Measurements from ENCODE around the gene MTMR8. TPM values are rescaled to one million over a fixed set of nuclear protein-coding genes. Genes with fewer than 3 reads are reported as not detected.

MTMR8 gene
- total RNA-seq, 1 experiment from 2014 or later = 1.1 TPM

DNA sequence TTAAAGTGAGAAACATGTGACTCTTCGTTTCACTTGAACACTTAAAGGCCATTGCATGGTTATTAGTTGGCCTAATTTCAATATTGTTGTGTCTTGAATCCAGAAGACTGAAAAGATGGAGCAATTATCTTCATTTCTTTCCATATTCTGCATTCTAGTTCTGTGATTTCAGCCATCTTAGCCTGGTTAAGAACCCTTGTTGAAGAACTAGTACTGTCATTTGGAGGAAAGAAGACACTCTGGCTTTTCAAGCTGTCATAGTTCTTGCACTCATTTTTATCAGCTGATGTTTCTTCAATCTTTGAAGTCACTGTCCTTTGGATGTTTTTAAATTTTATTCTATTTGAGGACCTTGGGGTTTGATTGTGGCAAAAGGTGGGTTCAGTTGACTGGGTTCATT is 81.6 kb downstream of the MTMR8 start:
- Histone ChIP-seq H4K20me1 (ENCODE audit: insufficient read depth) (no peaks in the 10 kb centered on the region), H3K27me3 (ENCODE audit: insufficient read depth, low read length) (no peaks in the 10 kb centered on the region), H3K27ac (ENCODE audit: low read depth, low read length) (no peak overlapping the region), H3K9me2 (ENCODE audit: insufficient read depth) (no peaks in the 10 kb centered on the region), H3K4me3 (replicated peaks in 1 of 2; ENCODE audit: low read depth in 1 of 2, low read length in 2 of 2) (no peak overlapping the region), H3K4me1 (ENCODE audit: control insufficient read depth in 1 of 2, insufficient read depth in 2 of 2, low read length in 2 of 2) (no peaks in the 10 kb centered on the region), H3K36me3 (ENCODE audit: control insufficient read depth in 1 of 2, insufficient read depth in 2 of 2, low read length in 2 of 2) (no peaks in the 10 kb centered on the region), H3K4me2 (ENCODE audit: low read length) (no peak overlapping the region), H2AFZ (ENCODE audit: low read depth, low read length, poor library complexity, severe bottlenecking) (no peak overlapping the region), H3K79me2 (ENCODE audit: insufficient read depth, low read length) (no peaks in the 10 kb centered on the region), H3K9ac (ENCODE audit: low read length) (no peak overlapping the region), H3K9me3 (ENCODE audit: control insufficient read depth in 1 of 2, insufficient read depth in 1 of 2, low read depth in 1 of 2, low read length in 2 of 2) (no peaks in the 10 kb centered on the region)
- no TSS peak for BruUV-seq (replicated peaks)
- DNase-seq (ENCODE audit: low read depth, low spot score) = no peak
- no peak for ATAC-seq
- intact Hi-C loops (cut with micrococcal nuclease) = no loop called here
- POLR2A ChIA-PET = no interaction called here
- RAD21 ChIA-PET (ENCODE audit: low non-redundant PET in 1 of 2, low total read pairs in 2 of 2, uncharacterized antibody in 2 of 2, unreplicated experiment in 2 of 2) = no interaction called here
- no peak for TF ChIP-seq EZH2 (IDR thresholded peaks at IDR 0.05)
- CTCF ChIA-PET = no interaction called here

DNA sequence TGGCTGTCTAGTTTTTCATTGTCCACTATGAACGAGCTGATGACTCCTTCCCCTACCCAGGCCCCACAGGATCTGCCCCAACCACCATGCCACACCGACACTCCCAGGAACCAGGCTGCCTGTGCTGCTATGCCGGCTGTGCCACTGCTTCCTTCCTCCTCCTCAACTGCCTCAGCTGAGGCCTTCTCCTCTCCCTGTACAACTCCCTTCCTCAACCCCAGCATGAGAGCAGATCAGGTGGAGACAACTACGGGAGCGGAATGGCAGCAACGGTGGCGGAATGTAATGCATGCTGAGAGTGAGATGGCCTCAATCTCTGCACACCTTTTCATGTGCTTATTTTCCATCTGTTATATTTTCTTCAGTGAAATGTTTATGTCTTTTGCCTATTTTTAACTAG is 88.5 kb downstream of the MTMR8 start:
- Histone ChIP-seq H3K27me3 (ENCODE audit: insufficient read depth, low read length) (no peaks in the 10 kb centered on the region), H3K9ac (ENCODE audit: low read length) (no peak overlapping the region), H3K79me2 (ENCODE audit: insufficient read depth, low read length) (no peaks in the 10 kb centered on the region), H2AFZ (ENCODE audit: low read depth, low read length, poor library complexity, severe bottlenecking) (no peak overlapping the region), H3K9me3 (ENCODE audit: control insufficient read depth in 1 of 2, insufficient read depth in 1 of 2, low read depth in 1 of 2, low read length in 2 of 2) (no peaks in the 10 kb centered on the region), H3K4me1 (ENCODE audit: control insufficient read depth in 1 of 2, insufficient read depth in 2 of 2, low read length in 2 of 2) (no peaks in the 10 kb centered on the region), H3K4me2 (ENCODE audit: low read length) (no peak overlapping the region), H3K9me2 (ENCODE audit: insufficient read depth) (no peaks in the 10 kb centered on the region), H3K27ac (ENCODE audit: low read depth, low read length) (no peak overlapping the region), H3K4me3 (replicated peaks in 1 of 2; ENCODE audit: low read depth in 1 of 2, low read length in 2 of 2) (no peak overlapping the region), H4K20me1 (ENCODE audit: insufficient read depth) (no peaks in the 10 kb centered on the region), H3K36me3 (ENCODE audit: control insufficient read depth in 1 of 2, insufficient read depth in 2 of 2, low read length in 2 of 2) (no peaks in the 10 kb centered on the region)
- ChIA-PET CTCF (no interaction called here), POLR2A (no interaction called here), RAD21 (ENCODE audit: low non-redundant PET in 1 of 2, low total read pairs in 2 of 2, uncharacterized antibody in 2 of 2, unreplicated experiment in 2 of 2) (interaction anchor here in 1 of 2 experiments (0.5 kb wide), 1 partner anchor 377 kb away, joined by 6 read pairs; no protein-coding TSS in a partner anchor)
- TF ChIP-seq SIN3A (IDR thresholded peaks at IDR 0.05; ENCODE audit: low read depth) (no peak), ZFX (IDR thresholded peaks at IDR 0.05) (no peak), SRF (IDR thresholded peaks at IDR 0.05; ENCODE audit: low read depth) (no peak), POLR2AphosphoS5 (IDR thresholded peaks at IDR 0.05; ENCODE audit: low read depth, low read length) (no peak), RAD21 (IDR thresholded peaks at IDR 0.05; ENCODE audit: low read depth) (no peak), ELF1 (IDR thresholded peaks at IDR 0.05; ENCODE audit: borderline replicate concordance, low read depth) (no peak), FOSL1 (IDR thresholded peaks at IDR 0.05; ENCODE audit: low read depth) (no peak), EZH2phosphoT487 (IDR thresholded peaks at IDR 0.05; ENCODE audit: borderline replicate concordance) (no peak), TCF7L2 (IDR thresholded peaks at IDR 0.05; ENCODE audit: borderline replicate concordance, extremely low read depth, insufficient read depth, insufficient read length) (no peak)
- TF ChIP-seq, protein P1, sequence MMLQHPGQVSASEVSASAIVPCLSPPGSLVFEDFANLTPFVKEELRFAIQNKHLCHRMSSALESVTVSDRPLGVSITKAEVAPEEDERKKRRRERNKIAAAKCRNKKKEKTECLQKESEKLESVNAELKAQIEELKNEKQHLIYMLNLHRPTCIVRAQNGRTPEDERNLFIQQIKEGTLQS (IDR thresholded peaks at IDR 0.05) = no peak
- TF ChIP-seq, protein P2, sequence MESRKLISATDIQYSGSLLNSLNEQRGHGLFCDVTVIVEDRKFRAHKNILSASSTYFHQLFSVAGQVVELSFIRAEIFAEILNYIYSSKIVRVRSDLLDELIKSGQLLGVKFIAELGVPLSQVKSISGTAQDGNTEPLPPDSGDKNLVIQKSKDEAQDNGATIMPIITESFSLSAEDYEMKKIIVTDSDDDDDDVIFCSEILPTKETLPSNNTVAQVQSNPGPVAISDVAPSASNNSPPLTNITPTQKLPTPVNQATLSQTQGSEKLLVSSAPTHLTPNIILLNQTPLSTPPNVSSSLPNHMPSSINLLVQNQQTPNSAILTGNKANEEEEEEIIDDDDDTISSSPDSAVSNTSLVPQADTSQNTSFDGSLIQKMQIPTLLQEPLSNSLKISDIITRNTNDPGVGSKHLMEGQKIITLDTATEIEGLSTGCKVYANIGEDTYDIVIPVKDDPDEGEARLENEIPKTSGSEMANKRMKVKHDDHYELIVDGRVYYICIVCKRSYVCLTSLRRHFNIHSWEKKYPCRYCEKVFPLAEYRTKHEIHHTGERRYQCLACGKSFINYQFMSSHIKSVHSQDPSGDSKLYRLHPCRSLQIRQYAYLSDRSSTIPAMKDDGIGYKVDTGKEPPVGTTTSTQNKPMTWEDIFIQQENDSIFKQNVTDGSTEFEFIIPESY (IDR thresholded peaks at IDR 0.05; ENCODE audit: extremely low read depth, insufficient replicate concordance, low read length) = no peak
- TF ChIP-seq, protein P3, sequence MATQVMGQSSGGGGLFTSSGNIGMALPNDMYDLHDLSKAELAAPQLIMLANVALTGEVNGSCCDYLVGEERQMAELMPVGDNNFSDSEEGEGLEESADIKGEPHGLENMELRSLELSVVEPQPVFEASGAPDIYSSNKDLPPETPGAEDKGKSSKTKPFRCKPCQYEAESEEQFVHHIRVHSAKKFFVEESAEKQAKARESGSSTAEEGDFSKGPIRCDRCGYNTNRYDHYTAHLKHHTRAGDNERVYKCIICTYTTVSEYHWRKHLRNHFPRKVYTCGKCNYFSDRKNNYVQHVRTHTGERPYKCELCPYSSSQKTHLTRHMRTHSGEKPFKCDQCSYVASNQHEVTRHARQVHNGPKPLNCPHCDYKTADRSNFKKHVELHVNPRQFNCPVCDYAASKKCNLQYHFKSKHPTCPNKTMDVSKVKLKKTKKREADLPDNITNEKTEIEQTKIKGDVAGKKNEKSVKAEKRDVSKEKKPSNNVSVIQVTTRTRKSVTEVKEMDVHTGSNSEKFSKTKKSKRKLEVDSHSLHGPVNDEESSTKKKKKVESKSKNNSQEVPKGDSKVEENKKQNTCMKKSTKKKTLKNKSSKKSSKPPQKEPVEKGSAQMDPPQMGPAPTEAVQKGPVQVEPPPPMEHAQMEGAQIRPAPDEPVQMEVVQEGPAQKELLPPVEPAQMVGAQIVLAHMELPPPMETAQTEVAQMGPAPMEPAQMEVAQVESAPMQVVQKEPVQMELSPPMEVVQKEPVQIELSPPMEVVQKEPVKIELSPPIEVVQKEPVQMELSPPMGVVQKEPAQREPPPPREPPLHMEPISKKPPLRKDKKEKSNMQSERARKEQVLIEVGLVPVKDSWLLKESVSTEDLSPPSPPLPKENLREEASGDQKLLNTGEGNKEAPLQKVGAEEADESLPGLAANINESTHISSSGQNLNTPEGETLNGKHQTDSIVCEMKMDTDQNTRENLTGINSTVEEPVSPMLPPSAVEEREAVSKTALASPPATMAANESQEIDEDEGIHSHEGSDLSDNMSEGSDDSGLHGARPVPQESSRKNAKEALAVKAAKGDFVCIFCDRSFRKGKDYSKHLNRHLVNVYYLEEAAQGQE (IDR thresholded peaks at IDR 0.05; ENCODE audit: low read depth) = no peak
- intact Hi-C loops (cut with micrococcal nuclease) = no loop called here
- DNase-seq (ENCODE audit: low read depth, low spot score) (no peak), ATAC-seq (no peak)
- BruUV-seq (replicated peaks) = no TSS peak
